Measurements from ENCODE around the gene FOXO3.

FOXO3 gene

DNA sequence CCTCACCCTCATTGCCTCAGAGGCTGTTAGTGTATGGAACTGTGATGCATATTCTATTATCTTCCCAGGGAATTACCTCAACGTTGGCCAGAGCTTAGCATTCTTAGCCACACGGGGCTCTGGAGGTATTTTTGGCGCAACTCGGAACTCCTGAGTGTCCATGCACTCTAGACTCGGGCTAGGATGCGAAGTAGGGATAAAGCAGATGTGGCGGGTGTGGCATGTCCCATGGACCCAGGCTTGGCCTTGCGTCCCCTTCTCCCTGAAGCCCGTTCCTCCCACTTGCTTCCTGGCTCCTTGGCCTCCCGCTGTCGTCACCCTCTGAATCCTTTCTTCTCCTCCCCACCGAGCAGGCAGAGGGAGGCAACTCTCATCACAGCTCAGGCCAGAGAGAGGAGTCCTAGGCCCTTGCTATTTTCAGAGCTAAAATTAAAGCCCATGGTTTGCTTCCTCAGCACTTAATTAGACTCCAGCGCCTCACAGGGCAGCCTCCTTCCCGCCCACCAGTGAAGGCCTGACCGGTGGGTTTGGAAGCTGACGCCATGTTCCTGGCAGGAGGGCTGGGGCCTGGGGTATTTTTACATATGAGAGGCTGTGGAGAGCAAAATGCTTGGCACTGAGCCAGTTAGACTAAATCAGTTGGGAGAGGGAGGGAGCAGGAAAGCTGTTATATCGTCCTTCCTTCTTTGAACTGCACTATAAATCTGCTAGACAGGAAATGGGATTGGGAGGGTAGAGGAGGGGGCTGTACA is 138.7 kb downstream of the FOXO3 start:
- Histone ChIP-seq H3K27ac (ENCODE audit: low read depth, low read length, severe bottlenecking) (peak overlapping the region; percentile 10), H3K9me3 (ENCODE audit: control insufficient read depth, low read length) (peaks cover 6% of the 10 kb centered on the region)

GRCh38 chr6:108702106-108702851 is 141.6 kb downstream of the FOXO3 start:
- Histone ChIP-seq H3K27ac (ENCODE audit: low read depth, low read length, severe bottlenecking) (no peak overlapping the region), H3K4me1 (ENCODE audit: control insufficient read depth, insufficient read depth, low read length, poor library complexity, severe bottlenecking) (no peaks in the 10 kb centered on the region), H3K9me3 (ENCODE audit: control insufficient read depth, low read length) (peaks cover 6% of the 10 kb centered on the region), H3K4me3 (ENCODE audit: extremely low read depth, insufficient read depth, low read length, poor library complexity, severe bottlenecking) (no peak overlapping the region), H3K36me3 (ENCODE audit: control insufficient read depth, insufficient read depth, low read length) (no peaks in the 10 kb centered on the region)
- no CpG with 5 or more reads among the region's 1 CpG for WGBS, 2 experiments (ENCODE audit: insufficient coverage in 2 of 2)

More for the DNA sequence above, 138.7 kb downstream of the FOXO3 start:
- no peak overlapping the region for H3K4me3 ChIP-seq (ENCODE audit: extremely low read depth, insufficient read depth, low read length, poor library complexity, severe bottlenecking)
- no peaks in the 10 kb centered on the region for H3K36me3 ChIP-seq (ENCODE audit: control insufficient read depth, insufficient read depth, low read length)
- no peaks in the 10 kb centered on the region for H3K4me1 ChIP-seq (ENCODE audit: control insufficient read depth, insufficient read depth, low read length, poor library complexity, severe bottlenecking)
- WGBS, 2 experiments (ENCODE audit: insufficient coverage in 2 of 2) = 72 to 77% methylated on average over 12 to 17 of the region's 17 CpGs

DNA sequence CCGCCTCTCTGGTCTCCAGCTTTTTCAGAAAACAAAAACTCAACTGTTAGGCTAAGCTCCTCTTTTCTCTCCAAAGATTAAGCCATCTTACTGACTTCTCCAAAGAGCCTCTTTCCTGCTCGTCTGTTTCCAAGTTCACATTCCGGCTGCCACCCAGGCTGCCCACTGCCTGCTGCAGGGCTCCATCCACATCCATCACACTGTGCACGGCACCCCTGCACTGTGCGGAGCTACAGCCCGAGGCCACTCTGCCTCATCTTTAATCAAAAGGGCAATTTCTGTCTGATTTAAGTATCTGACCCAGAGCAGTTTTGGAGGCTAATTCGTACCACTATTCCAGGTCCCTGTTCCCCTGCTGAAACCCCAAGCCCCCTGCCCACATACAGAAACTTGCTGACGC is 145.9 kb downstream of the FOXO3 start:
- WGBS, 2 experiments (ENCODE audit: insufficient coverage in 2 of 2) = 87 to 95% methylated on average over 8 of the region's 8 CpGs
- H3K9me3 ChIP-seq (ENCODE audit: control insufficient read depth, low read length) = peaks cover 6% of the 10 kb centered on the region
- no peak overlapping the region for H3K4me3 ChIP-seq (ENCODE audit: extremely low read depth, insufficient read depth, low read length, poor library complexity, severe bottlenecking)
- H3K36me3 ChIP-seq (ENCODE audit: control insufficient read depth, insufficient read depth, low read length) = no peaks in the 10 kb centered on the region
- H3K4me1 ChIP-seq (ENCODE audit: control insufficient read depth, insufficient read depth, low read length, poor library complexity, severe bottlenecking) = peaks cover 8% of the 10 kb centered on the region
- no peak overlapping the region for H3K27ac ChIP-seq (ENCODE audit: low read depth, low read length, severe bottlenecking)

DNA sequence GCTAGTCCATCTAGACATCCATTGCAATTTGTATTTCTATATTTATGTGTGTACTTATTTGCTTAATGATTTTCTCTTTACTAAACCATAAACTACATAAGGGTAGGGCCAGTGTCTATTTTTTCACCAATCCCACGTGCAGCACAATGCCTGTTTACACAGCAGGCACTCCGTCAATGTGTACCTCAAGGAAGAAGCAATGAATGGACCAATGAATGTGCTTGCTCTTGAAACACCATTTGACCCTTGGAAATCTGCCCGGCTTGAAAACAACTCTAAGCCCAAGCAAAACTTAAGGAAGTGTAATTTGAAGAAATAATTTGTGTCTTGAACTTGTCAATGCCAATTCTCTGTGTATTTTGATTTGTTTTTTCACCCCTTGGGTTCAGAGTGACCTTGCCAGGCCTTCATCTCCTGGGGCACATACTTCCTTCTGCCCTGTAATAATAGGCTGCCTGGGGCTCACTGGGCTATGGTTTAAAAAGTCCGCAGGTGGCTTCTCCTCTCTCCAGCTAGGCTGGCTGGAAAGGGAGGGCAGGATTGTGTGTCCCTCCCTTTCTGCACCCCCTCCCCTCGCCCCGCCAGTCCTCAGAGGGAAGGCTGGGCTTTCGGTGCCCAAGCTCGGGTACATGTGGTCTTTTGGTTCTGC is 146.7 kb downstream of the FOXO3 start:
- H3K36me3 ChIP-seq (ENCODE audit: control insufficient read depth, insufficient read depth, low read length) = no peaks in the 10 kb centered on the region
- peaks cover 3% of the 10 kb centered on the region for H3K9me3 ChIP-seq (ENCODE audit: control insufficient read depth, low read length)
- 70 to 76% methylated on average over 8 of the region's 8 CpGs for WGBS, 2 experiments (ENCODE audit: insufficient coverage in 2 of 2)
- no peak overlapping the region for H3K4me3 ChIP-seq (ENCODE audit: extremely low read depth, insufficient read depth, low read length, poor library complexity, severe bottlenecking)
- peaks cover 8% of the 10 kb centered on the region for H3K4me1 ChIP-seq (ENCODE audit: control insufficient read depth, insufficient read depth, low read length, poor library complexity, severe bottlenecking)
- H3K27ac ChIP-seq (ENCODE audit: low read depth, low read length, severe bottlenecking) = no peak overlapping the region

DNA sequence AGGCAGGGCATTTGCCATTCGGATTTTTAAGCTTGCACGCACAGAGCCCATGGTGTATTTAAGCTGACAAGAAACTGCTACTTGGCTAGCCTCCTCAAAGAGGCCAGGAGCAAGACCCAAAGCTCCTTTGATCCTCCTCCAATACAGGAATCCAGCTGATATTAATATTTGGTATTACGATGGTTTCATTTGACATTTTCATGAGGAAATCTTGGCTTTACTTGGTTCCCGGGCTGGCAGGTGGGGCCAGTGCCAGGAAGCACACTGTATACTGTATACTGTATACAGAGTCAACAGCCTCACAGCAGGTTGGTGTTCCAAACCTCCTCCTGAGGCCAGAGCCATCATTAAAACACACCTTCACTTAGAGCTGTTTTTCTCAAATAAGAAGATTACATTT is 149.3 kb downstream of the FOXO3 start:
- H3K4me3 ChIP-seq (ENCODE audit: extremely low read depth, insufficient read depth, low read length, poor library complexity, severe bottlenecking) = no peak overlapping the region
- no peaks in the 10 kb centered on the region for H3K36me3 ChIP-seq (ENCODE audit: control insufficient read depth, insufficient read depth, low read length)
- H3K27ac ChIP-seq (ENCODE audit: low read depth, low read length, severe bottlenecking) = no peak overlapping the region
- peaks cover 13% of the 10 kb centered on the region for H3K4me1 ChIP-seq (ENCODE audit: control insufficient read depth, insufficient read depth, low read length, poor library complexity, severe bottlenecking)
- 80 to 87% methylated on average over 1 to 2 of the region's 4 CpGs for WGBS, 2 experiments (ENCODE audit: insufficient coverage in 2 of 2)
- H3K9me3 ChIP-seq (ENCODE audit: control insufficient read depth, low read length) = no peaks in the 10 kb centered on the region

- Histone ChIP-seq H3K4me3 (ENCODE audit: extremely low read depth, insufficient read depth, low read length, poor library complexity, severe bottlenecking) (no peak overlapping the region), H3K9me3 (ENCODE audit: control insufficient read depth, low read length) (no peaks in the 10 kb centered on the region), H3K36me3 (ENCODE audit: control insufficient read depth, insufficient read depth, low read length) (no peaks in the 10 kb centered on the region), H3K4me1 (ENCODE audit: control insufficient read depth, insufficient read depth, low read length, poor library complexity, severe bottlenecking) (peaks cover 13% of the 10 kb centered on the region), H3K27ac (ENCODE audit: low read depth, low read length, severe bottlenecking) (peak overlapping the region; percentile 69)
- WGBS, 2 experiments (ENCODE audit: insufficient coverage in 2 of 2) = 76 to 93% methylated on average over 2 to 4 of the region's 7 CpGs
Observed at GRCh38 chr6:108710551-108710950, 149.8 kb downstream of the FOXO3 start.

GRCh38 chr6:108711071-108711470 is 150.4 kb downstream of the FOXO3 start:
- H3K4me1 ChIP-seq (ENCODE audit: control insufficient read depth, insufficient read depth, low read length, poor library complexity, severe bottlenecking) = peaks cover 13% of the 10 kb centered on the region
- H3K27ac ChIP-seq (ENCODE audit: low read depth, low read length, severe bottlenecking) = peak overlapping the region; percentile 89
- 88% methylated on average over 2 of the region's 5 CpGs; no CpG with 5 or more reads in 1 of the 2 experiments for whole genome bisulfite sequencing, 2 experiments (ENCODE audit: insufficient coverage in 2 of 2)
- no peaks in the 10 kb centered on the region for H3K9me3 ChIP-seq (ENCODE audit: control insufficient read depth, low read length)
- H3K4me3 ChIP-seq (ENCODE audit: extremely low read depth, insufficient read depth, low read length, poor library complexity, severe bottlenecking) = no peak overlapping the region
- H3K36me3 ChIP-seq (ENCODE audit: control insufficient read depth, insufficient read depth, low read length) = no peaks in the 10 kb centered on the region

- Histone ChIP-seq H3K36me3 (ENCODE audit: control insufficient read depth, insufficient read depth, low read length) (no peaks in the 10 kb centered on the region), H3K4me1 (ENCODE audit: control insufficient read depth, insufficient read depth, low read length, poor library complexity, severe bottlenecking) (peaks cover 13% of the 10 kb centered on the region), H3K4me3 (ENCODE audit: extremely low read depth, insufficient read depth, low read length, poor library complexity, severe bottlenecking) (no peak overlapping the region), H3K27ac (ENCODE audit: low read depth, low read length, severe bottlenecking) (peak overlapping the region; percentile 89), H3K9me3 (ENCODE audit: control insufficient read depth, low read length) (no peaks in the 10 kb centered on the region)
- WGBS, 2 experiments (ENCODE audit: insufficient coverage in 2 of 2) = 79 to 90% methylated on average over 3 to 4 of the region's 5 CpGs
Observed at GRCh38 chr6:108711826-108712225, 151.1 kb downstream of the FOXO3 start.

DNA sequence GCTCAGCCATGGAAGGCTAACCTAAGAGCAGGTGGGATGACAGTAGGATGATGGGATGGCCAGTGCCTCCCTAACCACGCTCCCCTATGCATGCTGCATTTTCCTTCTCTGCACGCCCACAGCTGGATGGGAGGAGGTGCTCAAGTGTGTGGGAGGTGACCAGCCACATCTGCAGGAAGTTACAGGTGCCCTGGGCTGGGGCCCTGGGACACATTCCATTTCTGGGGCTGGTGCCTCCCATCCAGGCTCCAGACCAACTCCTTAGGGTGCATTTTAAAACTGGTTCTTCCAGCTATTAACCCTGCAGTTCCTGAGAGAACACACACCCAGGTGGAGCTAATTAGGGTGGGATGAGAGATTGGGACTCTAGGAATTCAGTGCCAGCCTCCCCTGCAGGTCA is 152.2 kb downstream of the FOXO3 start:
- Histone ChIP-seq H3K36me3 (ENCODE audit: control insufficient read depth, insufficient read depth, low read length) (no peaks in the 10 kb centered on the region), H3K4me3 (ENCODE audit: extremely low read depth, insufficient read depth, low read length, poor library complexity, severe bottlenecking) (no peak overlapping the region), H3K4me1 (ENCODE audit: control insufficient read depth, insufficient read depth, low read length, poor library complexity, severe bottlenecking) (peaks cover 13% of the 10 kb centered on the region), H3K27ac (ENCODE audit: low read depth, low read length, severe bottlenecking) (no peak overlapping the region), H3K9me3 (ENCODE audit: control insufficient read depth, low read length) (no peaks in the 10 kb centered on the region)
- 82% methylated on average over 2 of the region's 2 CpGs; no CpG with 5 or more reads in 1 of the 2 experiments for WGBS, 2 experiments (ENCODE audit: insufficient coverage in 2 of 2)

GRCh38 chr6:108714101-108714765 is 153.5 kb downstream of the FOXO3 start:
- Histone ChIP-seq H3K4me3 (ENCODE audit: extremely low read depth, insufficient read depth, low read length, poor library complexity, severe bottlenecking) (no peak overlapping the region), H3K4me1 (ENCODE audit: control insufficient read depth, insufficient read depth, low read length, poor library complexity, severe bottlenecking) (peaks cover 13% of the 10 kb centered on the region), H3K27ac (ENCODE audit: low read depth, low read length, severe bottlenecking) (peak overlapping the region; percentile 10), H3K9me3 (ENCODE audit: control insufficient read depth, low read length) (no peaks in the 10 kb centered on the region), H3K36me3 (ENCODE audit: control insufficient read depth, insufficient read depth, low read length) (no peaks in the 10 kb centered on the region)
- WGBS, 2 experiments (ENCODE audit: insufficient coverage in 2 of 2) = 84 to 97% methylated on average over 6 of the region's 7 CpGs

Data from mesodermal cell (in vitro differentiated cells).